HL-60/S4 (cell line): Measurements from ENCODE around the gene CYB5D1.

Source experiments
- in situ Hi-C: fragments of 300-500 bp; cut with MboI; formaldehyde crosslinking; loops from 2 replicates; pipeline ENCODE4 v1.14.3; 2022; ENCODE audit warnings: low sequenced_read_pairs

The CYB5D1 gene

GRCh38 chr17:7833011-7833794 is 24.6 kb upstream of the CYB5D1 start:
- in situ Hi-C loops = no loop called here

- in situ Hi-C loops = no loop called here
Observed at GRCh38 chr17:7833795-7834541, 23.8 kb upstream of the CYB5D1 start, which contains the start of gene KDM6B. KDM6B (plus strand) TSS chr17:7834217; CDS start chr17:7845555, 11,338 bp downstream.

DNA sequence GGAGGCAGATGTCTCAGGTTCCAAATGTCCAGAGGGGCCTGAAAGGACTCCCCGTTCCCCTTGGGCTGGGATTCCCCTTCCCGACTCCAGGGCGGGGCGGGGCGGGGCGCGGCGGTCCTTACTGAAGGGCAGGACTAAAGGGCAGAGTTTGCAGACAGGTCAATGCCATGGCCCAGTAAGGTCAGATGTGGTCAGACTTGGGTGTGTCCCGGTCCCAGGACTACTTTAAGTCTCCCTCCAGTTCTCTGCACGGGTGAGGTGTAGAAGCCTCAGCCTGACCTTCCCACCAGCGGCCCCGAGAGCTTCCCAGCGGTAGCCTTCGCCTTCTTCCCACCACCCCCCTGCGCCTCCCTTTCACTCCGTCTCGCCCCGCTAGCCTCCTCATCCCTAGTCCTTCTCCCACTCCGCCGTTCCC is 23.3 kb upstream of the CYB5D1 start:
- in situ Hi-C loops = no loop called here

GRCh38 chr17:7834957-7835813 is 22.6 kb upstream of the CYB5D1 start:
- in situ Hi-C loops = no loop called here

- in situ Hi-C loops = no loop called here
Observed at GRCh38 chr17:7835814-7836595, 21.8 kb upstream of the CYB5D1 start.

- in situ Hi-C loops = no loop called here
Observed at GRCh38 chr17:7836596-7837407, 21.0 kb upstream of the CYB5D1 start.

DNA sequence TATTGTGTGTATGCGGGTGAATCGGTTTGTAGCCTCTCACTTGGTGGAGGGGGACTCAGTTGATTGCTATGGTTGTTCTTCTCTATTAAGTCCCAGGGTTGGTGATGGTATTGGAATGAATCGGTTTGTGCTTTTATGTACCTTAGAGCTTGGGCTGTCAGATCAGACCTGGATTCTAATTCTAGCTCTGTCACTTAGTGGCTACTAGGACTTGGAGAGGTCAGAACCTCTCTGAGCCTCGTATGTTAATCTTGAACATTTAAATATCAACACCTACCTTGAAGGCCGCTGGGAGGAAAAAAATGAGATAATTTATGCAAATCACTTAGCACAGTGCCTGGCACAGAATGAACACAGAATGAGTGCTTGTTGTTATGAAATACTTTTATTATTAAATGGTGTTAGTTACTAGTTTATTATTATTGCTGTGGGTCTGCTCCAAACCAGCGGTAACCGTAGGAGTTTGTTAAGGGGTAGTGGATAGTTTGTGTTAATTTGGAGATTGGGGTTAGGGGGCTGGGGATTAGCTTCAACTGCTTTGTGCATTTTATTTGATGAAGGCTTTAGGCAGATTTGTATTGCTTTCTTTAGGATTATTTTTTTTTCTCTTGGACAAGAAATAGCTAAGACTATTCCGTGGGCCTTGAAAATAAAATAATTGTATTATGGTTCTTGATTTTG is 20.3 kb upstream of the CYB5D1 start:
- in situ Hi-C loops = no loop called here

- in situ Hi-C loops = no loop called here
Observed at GRCh38 chr17:7838090-7839075, 19.4 kb upstream of the CYB5D1 start.

GRCh38 chr17:7839190-7839875 is 18.5 kb upstream of the CYB5D1 start:
- in situ Hi-C loops = no loop called here

- in situ Hi-C loops = no loop called here
Observed at GRCh38 chr17:7839876-7840261, 17.9 kb upstream of the CYB5D1 start.

DNA sequence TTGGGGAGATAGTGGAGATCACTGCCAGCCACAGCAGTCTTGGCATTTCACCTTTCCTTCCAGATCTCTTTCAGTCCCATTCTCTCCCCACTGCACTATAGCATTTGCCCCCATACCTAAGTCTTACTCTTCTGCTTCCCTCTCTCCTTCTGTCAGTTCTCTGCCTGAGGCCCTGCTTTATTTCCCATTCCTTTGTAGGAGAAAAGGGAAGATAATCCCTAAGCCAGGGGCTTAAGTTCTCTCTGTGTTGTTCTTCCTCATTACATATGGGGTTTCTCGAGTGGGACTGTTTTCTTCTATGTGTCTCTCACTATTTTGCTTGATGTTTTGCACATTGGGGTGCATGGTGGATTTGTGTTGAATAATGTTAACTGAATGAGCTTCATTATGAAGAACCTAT is 17.4 kb upstream of the CYB5D1 start:
- in situ Hi-C loops = no loop called here

DNA sequence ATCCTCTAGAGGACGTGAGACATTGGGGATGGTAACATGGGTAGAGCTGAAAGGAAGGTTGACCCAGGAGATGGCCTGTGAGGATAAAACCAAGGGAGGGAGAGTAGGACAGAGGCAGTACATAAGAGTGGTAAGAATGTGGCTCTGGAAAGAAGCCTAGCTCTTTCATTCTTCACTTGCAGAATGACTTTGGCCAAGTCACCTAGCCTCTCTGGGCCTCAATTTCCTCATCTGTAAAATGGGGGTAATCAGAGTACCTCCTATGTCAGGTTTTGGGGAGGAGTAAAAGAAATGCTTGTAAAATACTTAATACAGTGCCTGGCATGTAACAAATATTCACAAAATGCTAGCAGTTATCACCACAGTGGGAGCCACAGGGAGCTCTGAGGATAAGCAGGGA is 16.9 kb upstream of the CYB5D1 start:
- in situ Hi-C loops = no loop called here

DNA sequence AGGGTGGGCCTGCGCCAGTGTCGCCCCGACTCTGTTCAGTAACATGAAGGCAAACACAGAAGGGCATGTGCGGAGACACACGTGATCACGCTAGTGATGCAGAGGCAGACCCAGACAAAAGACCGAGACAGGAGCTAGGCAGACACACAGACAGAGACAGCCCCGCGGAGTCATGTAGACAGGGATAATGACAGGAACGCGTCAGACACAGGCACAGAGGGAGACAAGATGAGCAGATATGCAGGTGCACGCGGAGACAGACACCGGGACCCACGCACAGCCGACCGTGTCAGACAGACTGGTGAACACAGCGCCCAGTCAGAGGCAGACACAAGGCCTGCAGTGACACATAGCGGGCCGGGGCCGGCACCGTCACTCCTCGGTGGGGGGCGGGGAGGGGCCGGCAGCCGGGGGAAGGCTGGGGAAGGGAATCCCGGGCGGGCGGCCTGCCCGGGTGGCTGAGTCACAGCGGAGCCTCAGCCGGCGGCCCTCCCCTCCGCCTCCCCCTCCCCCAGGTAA is 16.3 kb upstream of the CYB5D1 start:
- in situ Hi-C loops = no loop called here

DNA sequence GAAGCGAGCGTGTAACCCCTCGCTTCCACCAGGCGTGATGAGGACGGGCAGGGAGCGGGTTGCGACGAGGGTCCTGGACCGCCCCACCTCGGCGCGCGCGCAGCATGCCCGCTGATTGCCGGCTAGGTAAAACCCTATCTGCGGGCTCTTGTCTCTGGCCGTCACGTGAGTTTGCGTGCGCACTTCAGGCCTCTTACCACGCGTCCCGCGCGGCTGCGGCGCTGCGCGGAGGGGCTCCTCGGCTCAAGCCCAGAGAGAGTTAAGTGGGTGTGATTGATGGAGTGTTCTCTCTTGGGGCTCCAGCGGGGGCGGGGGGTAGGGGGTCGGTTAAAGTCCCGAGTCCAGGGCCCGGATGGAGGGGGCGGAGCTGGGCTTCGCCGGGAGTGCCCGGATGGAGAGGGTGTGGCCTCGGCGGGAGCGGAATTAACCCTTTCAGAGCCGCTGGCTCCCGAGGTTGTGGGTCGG is 15.9 kb upstream of the CYB5D1 start:
- in situ Hi-C loops = no loop called here

GRCh38 chr17:7842380-7843256 is 15.2 kb upstream of the CYB5D1 start:
- in situ Hi-C loops = no loop called here

DNA sequence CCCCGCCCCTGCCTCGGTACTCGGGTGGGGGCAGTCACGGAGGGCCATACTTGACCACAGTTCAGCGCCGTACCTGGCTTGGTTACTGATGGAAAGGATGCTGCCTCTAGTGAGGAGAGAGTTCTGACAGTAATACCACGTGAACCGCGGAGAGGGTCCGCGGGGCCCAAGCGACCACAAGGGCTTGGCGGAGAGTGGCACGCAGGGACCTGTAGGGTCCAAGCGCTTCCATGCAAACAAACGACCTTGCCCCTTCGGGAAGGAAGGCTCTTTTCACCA is 14.6 kb upstream of the CYB5D1 start:
- in situ Hi-C loops = no loop called here
